NCI-H748 (cell line): ENCODE measurements around the gene SAT2.
"Not testable (repeated sequence)": the region's sequence is repeated elsewhere in the genome, so short reads cannot be mapped to it uniquely, and the experiment has no call there.

Experiments
- DNase-seq: peaks from one replicate; lab custom pipeline; 2025; ENCODE audit not compliant: unreplicated experiment; lab: John Stamatoyannopoulos, UW

Gene SAT2

DNA sequence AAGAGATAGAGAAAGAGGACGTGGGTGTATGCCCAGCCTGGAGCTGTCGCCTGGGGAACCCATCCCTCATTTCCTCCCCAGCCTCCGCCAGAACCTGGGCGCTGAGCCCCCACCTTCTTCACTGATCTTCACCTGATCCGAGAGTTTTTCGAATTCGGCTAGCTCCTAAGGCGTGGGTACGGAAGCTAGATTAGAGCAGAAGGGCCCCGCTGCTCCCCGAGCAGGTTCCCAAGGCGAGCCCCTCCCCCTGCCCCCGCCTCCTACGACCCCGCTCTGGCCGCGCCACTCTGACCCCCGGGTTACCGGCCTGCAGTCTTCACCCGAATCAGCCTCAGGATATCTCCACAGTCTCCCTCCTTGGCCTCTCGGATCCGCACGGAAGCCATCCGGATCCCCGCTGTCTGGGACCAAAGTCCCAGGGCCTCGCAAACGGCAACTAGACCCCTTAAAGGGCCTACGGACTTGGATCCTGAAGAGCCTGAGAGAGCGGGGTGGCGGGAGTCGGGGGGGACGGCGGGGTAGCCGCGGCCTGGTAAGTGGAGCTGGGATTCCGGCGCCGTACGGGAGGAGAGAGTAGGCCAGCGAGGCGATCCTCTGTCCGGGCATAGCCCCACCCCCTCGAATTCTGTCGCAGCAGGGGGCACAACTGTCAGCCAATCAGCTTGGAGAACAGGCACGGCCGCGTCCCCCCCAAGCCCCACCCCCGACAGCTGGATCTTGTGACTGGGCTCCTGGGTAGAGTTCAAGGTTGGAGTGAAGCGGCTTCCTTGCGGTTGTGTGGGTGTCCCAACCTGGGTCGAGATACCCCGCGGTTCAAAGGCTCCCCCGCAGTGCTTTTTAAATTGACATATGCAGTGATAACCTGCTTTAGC lies at the start of gene SAT2:
Gene SAT2, minus strand, starts transcription at position 572 of the 872 bp plus-strand sequence. Its CDS starts 186 bp downstream, at position 386.
- DNase-seq, result peak; percentile 92

- DNase-seq, result no peak
These were observed 48.9 kb upstream of the SAT2 start for GRCh38 chr17:7676533-7676932.

- no peak for DNase-seq
These were observed 47.3 kb upstream of the SAT2 start for GRCh38 chr17:7674934-7675333.

DNA sequence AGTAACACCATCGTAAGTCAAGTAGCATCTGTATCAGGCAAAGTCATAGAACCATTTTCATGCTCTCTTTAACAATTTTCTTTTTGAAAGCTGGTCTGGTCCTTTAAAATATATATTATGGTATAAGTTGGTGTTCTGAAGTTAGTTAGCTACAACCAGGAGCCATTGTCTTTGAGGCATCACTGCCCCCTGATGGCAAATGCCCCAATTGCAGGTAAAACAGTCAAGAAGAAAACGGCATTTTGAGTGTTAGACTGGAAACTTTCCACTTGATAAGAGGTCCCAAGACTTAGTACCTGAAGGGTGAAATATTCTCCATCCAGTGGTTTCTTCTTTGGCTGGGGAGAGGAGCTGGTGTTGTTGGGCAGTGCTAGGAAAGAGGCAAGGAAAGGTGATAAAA lies 45.6 kb upstream of the SAT2 start:
- DNase-seq, result peak; percentile 16

GRCh38 chr17:7668482-7668881 lies 40.9 kb upstream of the SAT2 start:
- DNase-seq, result no peak

- DNase-seq, result no peak
These were observed 40.2 kb upstream of the SAT2 start for GRCh38 chr17:7667656-7668406.

DNA sequence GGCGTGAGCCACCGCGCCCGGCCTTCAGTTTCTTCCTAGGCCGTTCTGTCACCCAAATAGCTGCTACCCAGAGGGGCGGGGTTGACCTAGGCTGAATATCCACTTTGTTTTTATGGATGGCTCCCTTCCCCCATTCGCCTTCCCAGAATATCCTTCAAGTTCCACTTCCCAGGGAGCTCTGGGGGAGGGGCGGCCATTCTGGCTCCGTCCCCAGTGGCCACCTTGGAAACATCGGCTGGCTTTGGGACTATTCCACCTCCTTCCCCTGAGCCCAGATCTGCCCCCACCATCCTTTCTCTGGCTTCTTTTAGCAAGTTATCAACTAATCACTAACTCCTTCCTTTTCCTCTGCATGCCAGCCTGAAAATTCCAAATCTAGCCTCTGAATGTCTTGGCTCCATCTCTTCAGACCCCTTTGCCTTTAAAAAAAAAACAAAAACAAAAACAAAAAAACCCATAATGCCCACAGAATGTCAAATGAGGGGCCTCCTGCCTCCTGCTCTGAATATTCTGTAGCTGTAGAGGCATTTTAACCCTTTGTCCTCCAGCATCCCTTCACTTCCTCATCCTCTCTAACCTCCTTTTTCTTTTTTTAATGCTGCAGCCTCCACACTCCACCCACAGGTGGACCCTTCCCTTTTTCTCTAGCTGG lies 29.5 kb upstream of the SAT2 start:
- no peak for DNase-seq

- no peak for DNase-seq
These were observed 27.9 kb upstream of the SAT2 start for GRCh38 chr17:7655541-7655840.

GRCh38 chr17:7654832-7655540 lies 27.4 kb upstream of the SAT2 start:
- DNase-seq, result no peak

GRCh38 chr17:7652388-7653356 lies 25.1 kb upstream of the SAT2 start:
- DNase-seq, result no peak

- peak; percentile 58 for DNase-seq
These were observed 24.2 kb upstream of the SAT2 start for GRCh38 chr17:7651665-7652387.

- peak; percentile 49 for DNase-seq
These were observed 23.6 kb upstream of the SAT2 start for GRCh38 chr17:7651097-7651664.

DNA sequence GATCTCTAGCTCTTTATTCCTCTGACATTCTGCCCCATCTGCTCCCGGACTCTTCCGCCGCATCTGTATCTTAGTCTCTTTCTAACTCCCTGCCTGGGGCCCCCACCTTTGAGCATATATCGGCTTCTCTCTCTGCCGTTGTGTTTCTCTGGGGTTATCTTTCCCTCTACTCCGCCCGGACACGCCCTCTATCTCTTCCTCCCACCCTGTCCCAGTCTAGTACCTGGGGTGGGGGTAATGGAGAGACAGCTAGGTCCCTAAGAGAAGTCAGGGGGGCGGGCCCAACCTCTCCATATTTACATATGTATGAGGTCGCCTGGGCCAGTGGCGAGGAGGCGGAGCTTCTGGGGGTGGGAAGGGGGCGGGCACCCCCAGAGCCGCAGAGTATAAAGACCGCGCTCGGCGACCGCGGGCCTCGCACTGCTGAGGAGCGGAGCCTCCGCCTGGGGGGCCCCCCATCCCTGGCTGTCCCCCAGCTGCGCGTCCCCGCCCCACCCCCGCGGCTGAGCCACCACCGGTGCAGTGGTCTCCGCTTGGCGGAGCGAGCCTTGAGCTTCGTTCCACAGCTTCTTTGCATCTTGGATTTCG lies 23.0 kb upstream of the SAT2 start, which contains the start of gene ATP1B2:
Gene ATP1B2, plus strand, starts transcription at position 418 of the 588 bp plus-strand sequence. CDS start 593 bp downstream, outside the sequence.
- peak; percentile 95 for DNase-seq

DNA sequence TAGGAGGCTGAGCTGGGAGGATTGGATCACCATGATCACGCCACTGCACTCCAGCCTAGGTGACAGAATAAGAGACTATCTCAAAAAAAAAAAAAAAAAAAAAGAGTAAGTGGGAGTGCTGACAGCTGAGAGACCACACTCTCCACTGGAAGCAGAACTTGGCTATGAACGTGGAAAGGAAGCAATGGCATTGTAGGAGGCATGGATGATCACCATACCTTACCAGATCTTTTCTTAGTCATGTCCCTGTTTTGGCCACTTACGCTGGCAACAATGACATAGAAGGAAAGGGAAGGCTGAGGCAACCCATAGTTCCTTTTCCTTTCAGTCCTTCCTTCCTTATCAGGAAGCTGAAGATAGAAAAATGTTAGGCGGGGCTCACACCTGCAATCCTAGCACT lies 19.4 kb upstream of the SAT2 start:
- no peak for DNase-seq

- DNase-seq, result no peak
These were observed 18.8 kb upstream of the SAT2 start for GRCh38 chr17:7646457-7646856.

GRCh38 chr17:7644775-7645174 lies 17.2 kb upstream of the SAT2 start:
- no peak for DNase-seq

DNA sequence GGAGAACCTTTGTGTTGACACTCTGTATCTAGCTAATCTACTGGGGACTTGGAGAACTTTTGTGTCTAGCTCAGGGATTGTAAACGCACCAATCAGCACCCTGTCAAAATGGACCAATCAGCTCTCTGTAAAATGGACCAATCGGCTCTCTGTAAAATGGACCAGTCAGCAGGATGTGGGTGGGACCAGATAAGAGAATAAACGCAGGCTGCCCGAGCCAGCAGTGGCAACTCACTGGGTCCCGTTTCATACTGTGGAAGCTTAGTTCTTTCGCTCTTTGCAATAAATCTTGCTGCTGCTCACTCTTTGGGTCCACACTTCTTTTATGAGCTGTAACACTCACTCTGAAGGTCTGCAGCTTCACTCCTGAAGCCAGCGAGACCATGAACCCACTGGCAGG lies 14.0 kb upstream of the SAT2 start:
- not testable (repeated sequence) for DNase-seq

- DNase-seq, result no peak
These were observed 13.2 kb upstream of the SAT2 start for GRCh38 chr17:7640783-7641182.

DNA sequence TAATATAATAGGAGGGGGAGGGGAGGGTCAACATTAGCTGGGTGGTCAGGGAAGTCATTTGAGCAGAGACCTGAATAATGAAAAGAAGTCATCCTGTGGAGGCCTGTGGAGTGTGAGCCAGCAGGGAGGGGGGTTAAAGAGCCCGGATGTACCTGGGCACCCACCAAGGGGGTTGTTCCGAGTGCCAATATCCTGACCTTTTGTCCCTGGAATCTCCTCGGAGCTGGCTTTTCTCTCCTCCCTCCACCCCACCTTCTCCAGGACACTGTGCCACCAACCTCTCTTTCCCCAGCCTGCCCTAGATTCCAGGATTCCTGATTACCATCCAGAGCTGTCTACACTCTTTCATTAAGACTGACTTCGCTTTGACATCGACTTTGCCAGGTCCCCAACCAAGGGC lies 8.5 kb upstream of the SAT2 start:
- DNase-seq, result no peak
